SK-N-MC (cell line): ENCODE data around the gene HMSD.

ENCODE experiments used
- EZH2 ChIP-seq: fragments of 200-600 bp; sonication (generic); IDR thresholded peaks from one replicate; pipeline ENCODE4 v1.6.1; 2017; ENCODE audit warnings: antibody characterized with exemption
- FOXP2 ChIP-seq: optimal IDR thresholded peaks from 2 replicates; pipeline ENCODE3; 2011; ENCODE audit warnings: mild to moderate bottlenecking, moderate library complexity; ENCODE audit not compliant: insufficient read depth; ENCODE audit errors: extremely low read length, control extremely low read depth
- POLR2AphosphoS5 ChIP-seq: IDR thresholded peaks from 2 replicates; pipeline ENCODE4 v1.6.1; 2012; ENCODE audit warnings: mild to moderate bottlenecking, low read depth, low read length, borderline replicate concordance

DNA sequence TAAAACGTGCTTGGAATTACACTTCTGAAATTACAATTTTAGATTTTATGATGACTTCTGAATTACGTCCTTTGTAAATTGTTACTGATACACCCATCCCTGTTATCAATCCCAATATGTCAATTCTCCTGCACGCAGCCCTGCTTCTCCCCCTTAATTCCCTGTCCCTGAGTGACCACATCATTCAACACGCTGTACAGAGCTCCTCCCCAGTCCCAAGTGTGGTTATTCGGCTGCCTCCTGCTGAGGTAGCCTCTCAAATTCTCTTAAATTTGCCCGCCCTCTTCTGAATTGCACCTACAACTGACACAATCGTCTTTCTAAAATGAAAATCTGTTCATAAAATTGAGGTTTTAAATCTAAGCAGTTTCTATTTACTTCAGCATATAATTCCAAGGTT is 30.9 kb downstream of the HMSD start:
- TF ChIP-seq POLR2AphosphoS5 (no peak), EZH2 (no peak), FOXP2 (no peak)
